OCI-LY1 (cell line): Measurements from ENCODE around the gene PLA2G3.

ENCODE experiments used
- H2AFZ ChIP-seq: fragments of 200-600 bp; sonication (generic), shearing (Covaris generic); 2 replicates; pipeline ENCODE4 v1.6.0; 2014; ENCODE audit warnings: antibody characterized with exemption, mild to moderate bottlenecking, low read length
- H3F3A ChIP-seq: fragments of 200-600 bp; sonication (generic), shearing (Covaris generic); 2 replicates; pipeline ENCODE4 v1.6.0; 2014; ENCODE audit warnings: mild to moderate bottlenecking, antibody characterized with exemption, low read length, moderate library complexity; ENCODE audit not compliant: insufficient read depth
- H3K27ac ChIP-seq: fragments of 200-600 bp; sonication (generic); 2 replicates; pipeline ENCODE4 v1.5.1; 2014; ENCODE audit warnings: low read length, mixed run types, mild to moderate bottlenecking, low read depth; ENCODE audit not compliant: poor library complexity, severe bottlenecking
- H3K27me3 ChIP-seq: fragments of 200-600 bp; sonication (generic); 2 replicates; pipeline ENCODE4 v1.6.0; 2014; ENCODE audit warnings: antibody characterized with exemption, mild to moderate bottlenecking, low read length, moderate library complexity; ENCODE audit not compliant: insufficient read depth
- H3K36me3 ChIP-seq: fragments of 200-600 bp; sonication (generic); 2 replicates; pipeline ENCODE4 v1.6.1; 2014; ENCODE audit warnings: mild to moderate bottlenecking, antibody characterized with exemption, low read length, moderate library complexity, mixed read lengths; ENCODE audit not compliant: insufficient read depth
- H3K4me1 ChIP-seq: fragments of 200-600 bp; sonication (generic); 2 replicates; pipeline ENCODE4 v1.5.1; 2014; ENCODE audit warnings: mild to moderate bottlenecking, low read length, moderate library complexity; ENCODE audit not compliant: insufficient read depth, severe bottlenecking
- H3K4me2 ChIP-seq: fragments of 200-600 bp; sonication (generic), shearing (Covaris generic); 2 replicates; pipeline ENCODE4 v1.6.1; 2014; ENCODE audit warnings: low read length
- H3K4me3 ChIP-seq: fragments of 200-600 bp; sonication (generic); 2 replicates; pipeline ENCODE4 v1.5.1; 2014; ENCODE audit warnings: low read length, low read depth, mild to moderate bottlenecking, mixed read lengths; ENCODE audit not compliant: poor library complexity, severe bottlenecking
- H3K79me2 ChIP-seq: fragments of 200-600 bp; shearing (Covaris generic); 2 replicates; pipeline ENCODE4 v1.6.1; 2016; ENCODE audit warnings: mixed run types, low read length, mixed read lengths; ENCODE audit not compliant: insufficient read depth
- H3K9ac ChIP-seq: fragments of 200-600 bp; sonication (generic), shearing (Covaris generic); 2 replicates; pipeline ENCODE4 v1.6.1; 2014; ENCODE audit warnings: mild to moderate bottlenecking, low read length, mixed read lengths
- H3K9me2 ChIP-seq: fragments of 200-600 bp; sonication (generic), shearing (Covaris generic); 2 replicates; pipeline ENCODE4 v1.6.1; 2014; ENCODE audit warnings: low read depth, mild to moderate bottlenecking, low read length, mixed read lengths
- H3K9me3 ChIP-seq: fragments of 200-600 bp; shearing (Covaris generic); 2 replicates; pipeline ENCODE4 v1.6.1; 2014; ENCODE audit warnings: low read length, mixed read lengths
- H4K20me1 ChIP-seq: fragments of 200-600 bp; sonication (generic), shearing (Covaris generic); 2 replicates; pipeline ENCODE4 v1.6.0; 2016; ENCODE audit warnings: mild to moderate bottlenecking, low read length; ENCODE audit not compliant: insufficient read depth
- EZH2 ChIP-seq: fragments of 200-600 bp; sonication (generic), shearing (Covaris generic); IDR thresholded peaks from 2 replicates; pipeline ENCODE4 v1.8.0; 2017; ENCODE audit warnings: borderline replicate concordance, mixed run types, mild to moderate bottlenecking, antibody characterized with exemption, low read length, moderate library complexity, mixed read lengths
- TF ChIP-seq, protein P1 (sequence below): fragments of 200-600 bp; sonication (generic), shearing (Covaris generic); IDR thresholded peaks from 2 replicates; pipeline ENCODE4 v1.5.1; 2017; ENCODE audit warnings: mild to moderate bottlenecking, antibody characterized with exemption, low read length, moderate library complexity, mixed read lengths

PLA2G3 gene

DNA sequence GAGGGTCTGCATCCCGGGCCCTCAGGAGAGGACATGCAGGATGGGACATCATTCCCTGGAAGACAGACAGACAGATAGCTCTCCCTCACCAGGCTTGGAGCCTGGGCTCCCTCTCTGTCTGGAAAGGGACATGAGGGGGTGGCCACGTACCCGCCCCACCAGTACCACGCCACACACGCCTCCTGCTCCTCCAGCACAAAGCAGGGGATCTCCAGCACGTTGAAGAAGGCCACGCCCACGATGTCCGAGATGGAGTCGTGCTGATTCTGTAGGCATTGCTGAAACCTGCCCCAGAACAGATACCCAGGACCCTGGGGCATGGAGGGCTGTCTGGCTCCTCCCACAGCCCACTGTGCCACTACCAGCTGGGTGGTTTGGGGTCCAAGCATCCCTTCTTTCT lies 2.2 kb downstream of the PLA2G3 start:
- Histone ChIP-seq H3K9me2 (no peaks in the 10 kb centered on the region), H2AFZ (no peak overlapping the region), H3K9ac (no peak overlapping the region), H3K4me3 (no peak overlapping the region), H3K27ac (no peak overlapping the region), H3F3A (no peaks in the 10 kb centered on the region), H3K36me3 (peaks cover 4% of the 10 kb centered on the region; the same call in 1 of the 2 replicates), H3K9me3 (no peaks in the 10 kb centered on the region), H3K27me3 (no peaks in the 10 kb centered on the region), H3K79me2 (no peaks in the 10 kb centered on the region), H3K4me2 (no peak overlapping the region), H3K4me1 (no peaks in the 10 kb centered on the region), H4K20me1 (no peaks in the 10 kb centered on the region)
- TF ChIP-seq, protein P1, sequence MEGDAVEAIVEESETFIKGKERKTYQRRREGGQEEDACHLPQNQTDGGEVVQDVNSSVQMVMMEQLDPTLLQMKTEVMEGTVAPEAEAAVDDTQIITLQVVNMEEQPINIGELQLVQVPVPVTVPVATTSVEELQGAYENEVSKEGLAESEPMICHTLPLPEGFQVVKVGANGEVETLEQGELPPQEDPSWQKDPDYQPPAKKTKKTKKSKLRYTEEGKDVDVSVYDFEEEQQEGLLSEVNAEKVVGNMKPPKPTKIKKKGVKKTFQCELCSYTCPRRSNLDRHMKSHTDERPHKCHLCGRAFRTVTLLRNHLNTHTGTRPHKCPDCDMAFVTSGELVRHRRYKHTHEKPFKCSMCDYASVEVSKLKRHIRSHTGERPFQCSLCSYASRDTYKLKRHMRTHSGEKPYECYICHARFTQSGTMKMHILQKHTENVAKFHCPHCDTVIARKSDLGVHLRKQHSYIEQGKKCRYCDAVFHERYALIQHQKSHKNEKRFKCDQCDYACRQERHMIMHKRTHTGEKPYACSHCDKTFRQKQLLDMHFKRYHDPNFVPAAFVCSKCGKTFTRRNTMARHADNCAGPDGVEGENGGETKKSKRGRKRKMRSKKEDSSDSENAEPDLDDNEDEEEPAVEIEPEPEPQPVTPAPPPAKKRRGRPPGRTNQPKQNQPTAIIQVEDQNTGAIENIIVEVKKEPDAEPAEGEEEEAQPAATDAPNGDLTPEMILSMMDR = no peak
- TF ChIP-seq EZH2 = no peak

DNA sequence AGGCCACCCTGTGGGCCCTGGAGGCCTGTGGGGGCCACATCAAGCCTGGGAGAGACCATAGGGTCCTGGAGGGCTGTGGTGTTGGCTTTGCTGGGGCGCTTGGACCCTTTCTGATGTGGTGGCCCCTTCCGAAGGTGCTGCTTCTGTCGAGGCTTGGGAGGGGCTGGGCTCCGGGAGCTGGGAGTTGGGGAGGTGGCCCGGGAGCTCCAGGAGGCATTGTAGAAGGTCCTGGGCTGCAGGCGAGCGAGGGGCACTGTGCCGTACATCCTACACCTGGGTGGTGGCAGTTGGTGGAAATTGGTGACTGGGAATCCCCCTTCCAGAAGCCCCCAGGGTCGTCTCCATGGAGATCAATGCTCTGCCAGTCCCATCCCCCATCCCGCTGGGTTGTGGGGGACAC lies 2.6 kb downstream of the PLA2G3 start:
- Histone ChIP-seq H3K4me2 (no peak overlapping the region), H3F3A (no peaks in the 10 kb centered on the region), H3K4me3 (no peak overlapping the region), H3K36me3 (peaks cover 5% of the 10 kb centered on the region; the same call in 1 of the 2 replicates), H3K4me1 (no peaks in the 10 kb centered on the region), H3K79me2 (no peaks in the 10 kb centered on the region), H3K9ac (no peak overlapping the region), H4K20me1 (no peaks in the 10 kb centered on the region), H3K9me2 (no peaks in the 10 kb centered on the region), H3K9me3 (no peaks in the 10 kb centered on the region), H3K27ac (no peak overlapping the region), H3K27me3 (no peaks in the 10 kb centered on the region), H2AFZ (no peak overlapping the region)
- TF ChIP-seq, protein P1 = no peak
- TF ChIP-seq EZH2 = no peak

DNA sequence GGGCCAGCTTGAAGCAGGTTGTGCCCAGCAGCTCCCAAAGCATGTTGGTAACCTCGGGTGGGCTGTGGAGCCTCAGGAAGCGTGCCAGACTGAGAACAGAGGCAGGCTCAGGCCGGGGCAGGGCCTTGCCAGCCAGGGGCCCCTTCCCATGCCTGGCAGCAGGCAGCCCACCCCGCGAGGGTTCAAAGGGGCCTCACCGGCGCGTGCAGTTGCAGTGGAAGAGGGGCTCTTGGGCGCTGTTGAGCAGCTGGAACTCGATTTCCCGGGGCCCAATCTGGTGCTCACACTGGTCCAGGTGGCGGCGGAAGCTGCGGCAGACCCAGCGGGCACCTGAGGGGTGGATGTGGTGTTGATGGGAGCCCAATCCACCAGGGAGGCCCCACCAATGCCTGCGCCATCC lies 3.6 kb downstream of the PLA2G3 start:
- H3K4me3 ChIP-seq = no peak overlapping the region
- TF ChIP-seq EZH2 = no peak
- TF ChIP-seq, protein P1 = no peak
- H3K4me2 ChIP-seq = no peak overlapping the region
- H3F3A ChIP-seq = no peaks in the 10 kb centered on the region
- no peaks in the 10 kb centered on the region for H3K9me2 ChIP-seq
- H2AFZ ChIP-seq = no peak overlapping the region
- H3K4me1 ChIP-seq = no peaks in the 10 kb centered on the region
- no peak overlapping the region for H3K27ac ChIP-seq
- no peaks in the 10 kb centered on the region for H3K9me3 ChIP-seq
- no peaks in the 10 kb centered on the region for H3K27me3 ChIP-seq
- H3K9ac ChIP-seq = no peak overlapping the region
- H3K36me3 ChIP-seq = peaks cover 5% of the 10 kb centered on the region; the same call in 1 of the 2 replicates
- no peaks in the 10 kb centered on the region for H4K20me1 ChIP-seq
- H3K79me2 ChIP-seq = no peaks in the 10 kb centered on the region
